Measurements from ENCODE around the gene SNAP29.
"Not testable (repeated sequence)": the region's sequence is repeated elsewhere in the genome, so short reads cannot be mapped to it uniquely, and the experiment has no call there.

Gene SNAP29

DNA sequence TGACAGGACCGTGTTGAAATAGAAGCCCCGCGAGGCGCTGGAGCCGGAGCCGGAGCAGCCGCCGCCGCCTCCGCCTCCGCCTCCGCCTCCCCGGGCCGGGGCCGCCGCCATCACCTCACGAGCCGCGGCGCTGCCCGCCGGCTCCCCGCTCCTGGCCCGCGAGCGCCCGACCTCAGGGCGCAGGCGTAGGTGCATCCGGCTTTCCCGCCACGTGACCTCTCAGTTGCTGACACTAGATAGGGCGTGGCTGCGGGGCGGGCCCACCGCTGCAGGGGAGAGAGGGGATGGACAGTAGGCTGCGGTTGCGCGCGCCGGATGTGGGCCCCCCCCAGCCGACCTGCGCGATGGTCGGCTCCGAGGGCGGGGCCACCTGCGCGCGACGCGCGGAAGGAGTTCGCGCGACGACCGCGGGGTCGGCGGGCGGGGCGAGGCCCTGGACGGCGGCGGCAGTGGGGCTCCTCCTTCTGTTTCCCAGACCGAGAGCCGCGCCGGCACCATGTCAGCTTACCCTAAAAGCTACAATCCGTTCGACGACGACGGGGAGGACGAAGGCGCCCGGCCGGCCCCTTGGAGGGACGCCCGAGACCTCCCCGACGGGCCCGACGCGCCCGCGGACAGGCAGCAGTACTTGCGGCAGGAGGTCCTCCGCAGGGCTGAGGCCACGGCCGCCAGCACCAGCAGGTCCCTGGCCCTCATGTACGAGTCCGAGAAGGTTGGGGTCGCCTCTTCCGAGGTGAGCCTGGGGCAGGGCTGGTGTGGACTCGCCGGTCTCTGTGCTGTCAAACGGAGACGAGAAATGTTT is at the start of gene SNAP29, which contains the start of gene PI4KA:
TSS of gene SNAP29 (plus strand) at position 393 of the 802 bp plus-strand sequence. CDS start at position 497, 104 bp downstream.
TSS of gene PI4KA (minus strand) at position 197 of the 802 bp plus-strand sequence. CDS start at position 111, 86 bp downstream.
- peak; percentile 95 for DNase-seq

DNA sequence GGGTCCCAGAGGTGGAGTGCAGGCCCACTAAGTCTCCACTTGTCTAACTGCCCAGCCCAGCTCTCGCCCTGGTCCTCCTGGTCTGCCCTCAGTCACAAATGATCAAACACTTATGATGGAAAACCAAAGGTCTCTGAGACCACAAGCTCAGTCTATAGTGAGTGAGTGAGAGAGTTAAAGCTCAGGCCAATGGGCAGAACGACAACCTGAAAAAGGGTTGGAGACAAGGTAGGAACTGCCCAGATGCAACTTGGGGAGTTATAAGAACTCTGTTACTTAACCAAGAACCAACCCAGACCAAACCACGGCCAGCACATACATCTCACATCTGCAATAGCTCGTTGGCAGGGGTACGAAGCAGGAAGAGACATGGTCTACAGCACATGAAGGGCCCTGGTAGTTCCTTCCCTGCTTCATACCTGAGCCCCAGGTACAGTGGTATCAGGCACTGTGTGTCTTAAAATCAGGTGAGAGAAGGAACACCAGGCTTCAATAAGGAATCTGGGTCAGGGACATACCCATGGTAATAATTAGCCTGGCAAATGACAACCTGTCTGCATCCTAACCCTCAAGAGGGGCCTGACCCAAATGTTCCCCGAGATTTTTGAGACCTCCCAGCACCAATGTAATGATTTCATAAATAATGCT is 49.1 kb upstream of the SNAP29 start:
- DNase-seq: no peak

DNA sequence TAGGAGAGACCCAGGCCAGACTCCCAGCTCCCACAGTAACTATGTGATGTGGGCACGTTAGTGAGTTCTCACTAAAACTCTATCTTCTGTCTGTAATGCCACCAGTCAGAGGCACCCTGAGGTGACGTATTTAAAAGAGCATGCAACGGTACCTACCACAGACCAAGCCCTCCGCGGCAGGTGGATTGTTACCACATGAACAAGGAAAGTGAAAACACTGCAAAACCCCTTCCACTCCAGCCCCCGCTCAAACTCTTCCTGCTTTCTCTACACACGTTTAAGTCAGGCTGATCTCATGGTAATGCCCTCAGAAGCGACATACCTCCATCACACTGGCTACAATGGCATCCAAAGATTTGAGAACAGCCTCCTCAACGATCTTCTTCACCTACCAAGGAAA is 48.2 kb upstream of the SNAP29 start:
- DNase-seq: no peak

DNA sequence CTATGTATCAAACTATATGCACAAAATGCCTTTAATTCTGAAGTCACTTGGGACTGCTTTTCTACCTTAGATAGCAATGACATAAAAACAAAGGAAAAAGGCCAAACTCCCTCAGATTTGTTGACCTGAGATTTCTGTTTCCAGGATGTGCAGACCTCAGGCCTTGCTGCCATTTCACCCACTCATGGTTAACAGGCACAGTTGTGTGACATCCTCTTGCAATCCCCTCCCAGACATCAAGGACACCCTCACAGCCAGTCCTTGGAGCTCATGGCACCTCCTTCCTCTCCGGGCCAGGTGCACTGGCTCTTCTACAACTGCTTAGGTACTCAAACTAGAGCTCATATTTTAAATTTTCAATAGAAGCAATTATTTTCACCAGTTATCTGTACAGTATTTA is 47.6 kb upstream of the SNAP29 start:
- DNase-seq: no peak

DNA sequence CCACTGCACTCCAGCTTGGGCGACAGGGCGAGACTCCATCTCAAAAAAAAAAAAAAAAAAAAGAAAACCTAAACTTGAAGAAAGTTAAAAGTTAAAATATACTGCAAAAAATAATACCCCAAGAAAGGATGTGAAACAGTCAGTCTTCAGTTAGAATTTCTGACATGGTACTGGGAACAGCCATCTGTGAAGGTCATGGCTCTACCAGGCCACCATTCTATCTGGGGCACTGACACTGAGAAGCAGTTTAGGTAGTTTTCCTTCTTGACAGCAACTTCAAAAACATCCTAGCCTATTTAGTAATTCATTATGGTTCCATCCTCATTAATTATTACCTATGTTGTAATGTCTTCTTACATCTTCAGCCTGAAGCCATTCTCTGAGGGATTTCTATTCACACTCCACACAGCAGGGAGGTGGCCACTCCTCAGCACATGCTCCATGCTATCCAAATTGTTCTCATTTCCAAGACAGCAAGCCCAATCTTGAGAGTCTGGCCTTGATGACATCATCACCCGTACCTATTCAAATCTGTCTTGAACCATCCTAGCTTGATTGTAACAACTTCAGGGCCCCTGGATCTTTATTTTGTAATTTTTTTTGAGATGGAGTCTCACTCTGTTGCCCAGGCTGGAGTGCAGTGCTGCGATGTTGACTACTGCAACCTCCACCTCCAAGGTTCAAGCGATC is 46.7 kb upstream of the SNAP29 start:
- no peak for DNase-seq

DNA sequence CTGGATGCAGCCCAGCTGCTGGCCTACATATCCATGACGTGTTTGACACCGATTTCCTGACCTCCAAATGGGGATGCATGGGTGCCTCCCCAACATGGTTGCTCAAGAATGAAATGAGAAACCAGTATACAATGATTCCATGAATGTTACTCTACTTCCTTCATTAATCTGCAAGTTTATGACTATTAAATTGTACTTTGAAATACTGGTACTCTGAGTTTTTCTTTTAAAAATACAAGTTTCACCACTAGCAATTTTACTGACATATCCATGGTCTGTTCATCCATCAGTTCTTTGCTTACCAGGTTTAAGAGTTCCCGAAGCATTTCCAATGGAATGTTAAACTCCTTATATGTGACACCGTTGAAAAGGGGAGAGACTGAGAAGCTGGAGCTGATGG is 45.8 kb upstream of the SNAP29 start:
- DNase-seq: no peak

DNA sequence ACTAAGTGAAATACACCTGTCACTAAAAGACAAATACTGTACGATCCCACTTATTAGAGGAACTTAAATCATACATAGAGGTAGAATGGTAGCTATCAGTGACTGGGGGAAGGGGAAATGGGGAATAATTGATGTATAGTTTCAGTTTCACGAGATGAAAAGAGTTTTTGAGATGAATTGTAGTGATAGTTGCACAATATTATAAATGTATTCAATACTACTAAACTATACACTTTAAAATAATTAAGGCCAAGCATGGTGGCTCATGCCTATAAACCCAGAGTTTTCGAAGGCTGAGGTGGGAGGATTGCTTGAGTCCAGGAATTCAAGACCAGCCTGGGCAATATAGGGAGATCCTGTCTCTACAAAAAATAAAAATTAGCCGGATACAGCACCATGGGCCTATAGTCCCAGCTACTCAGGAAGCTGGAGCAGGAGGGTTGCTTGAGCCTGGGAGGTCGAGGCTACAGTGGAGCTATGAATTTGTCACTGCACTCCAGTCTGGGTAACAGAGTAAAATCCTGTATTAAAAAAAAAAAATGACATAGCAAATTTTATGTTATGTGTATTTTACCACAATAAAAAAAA is 44.5 kb upstream of the SNAP29 start:
- no peak for DNase-seq

DNA sequence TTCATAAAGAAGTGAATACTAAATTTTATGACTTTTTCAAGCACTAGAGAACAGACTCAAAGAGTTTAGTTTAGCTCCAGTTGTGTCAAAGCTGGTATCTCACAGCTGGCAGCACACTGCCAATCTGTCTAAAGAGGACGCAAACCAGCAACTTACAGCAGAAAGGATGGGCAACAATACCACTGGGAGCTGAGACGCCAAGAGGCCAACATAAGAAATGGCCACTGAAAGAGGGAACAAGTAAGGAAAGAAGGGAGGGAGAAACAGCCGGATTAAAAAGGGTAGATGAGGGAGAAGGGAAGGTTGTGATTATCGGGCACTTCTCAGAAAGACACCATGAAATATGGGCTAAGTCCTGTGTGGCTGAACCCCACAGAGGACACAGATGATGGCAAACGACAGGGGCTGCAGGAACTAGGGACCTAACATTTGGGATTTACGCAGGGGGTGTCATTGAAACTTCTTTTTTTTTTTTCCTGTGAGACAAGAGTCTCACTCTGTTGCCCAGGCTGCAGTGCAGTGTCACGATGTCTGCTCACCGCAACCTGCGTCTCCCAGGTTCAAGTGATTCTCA is 43.2 kb upstream of the SNAP29 start:
- DNase-seq: no peak

DNA sequence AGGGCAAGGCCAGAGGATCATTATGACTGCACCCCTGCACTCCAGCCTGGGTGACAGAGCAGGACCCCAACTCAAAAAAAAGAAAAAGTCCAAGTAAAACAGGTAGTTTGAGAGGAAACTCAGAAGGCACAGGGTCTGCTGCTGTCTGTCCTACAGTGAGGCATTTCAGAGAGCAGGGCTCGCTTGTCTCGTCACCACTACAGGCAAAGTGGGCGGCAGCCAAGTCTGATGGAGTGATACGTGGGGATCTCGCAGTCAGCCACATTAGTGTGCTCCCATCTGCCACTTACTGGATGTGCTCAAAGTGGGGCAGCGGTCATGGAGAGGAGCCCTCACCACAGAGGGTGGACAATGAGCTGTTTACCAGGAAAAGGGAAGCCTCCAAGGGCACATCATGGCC is 42.2 kb upstream of the SNAP29 start:
- no peak for DNase-seq

DNA sequence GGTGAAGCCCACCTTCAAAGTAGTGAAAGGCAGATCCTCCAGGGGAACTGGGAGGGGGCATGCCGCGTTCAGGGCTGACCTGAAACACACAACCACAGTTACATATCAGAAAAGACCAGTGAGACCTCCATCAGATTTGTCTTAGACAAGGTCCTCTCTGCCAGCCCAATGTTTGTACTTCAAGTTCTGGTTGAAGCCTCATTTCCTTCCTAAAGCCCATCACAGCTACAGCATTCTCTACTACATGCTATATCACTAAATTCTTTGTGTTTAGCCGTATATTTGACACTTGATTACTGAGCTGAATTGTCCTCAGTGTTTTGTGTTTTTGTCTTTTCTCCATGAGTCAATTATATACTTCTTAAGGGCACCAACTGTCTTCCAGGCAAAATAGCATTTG is 40.3 kb upstream of the SNAP29 start:
- DNase-seq: no peak

DNA sequence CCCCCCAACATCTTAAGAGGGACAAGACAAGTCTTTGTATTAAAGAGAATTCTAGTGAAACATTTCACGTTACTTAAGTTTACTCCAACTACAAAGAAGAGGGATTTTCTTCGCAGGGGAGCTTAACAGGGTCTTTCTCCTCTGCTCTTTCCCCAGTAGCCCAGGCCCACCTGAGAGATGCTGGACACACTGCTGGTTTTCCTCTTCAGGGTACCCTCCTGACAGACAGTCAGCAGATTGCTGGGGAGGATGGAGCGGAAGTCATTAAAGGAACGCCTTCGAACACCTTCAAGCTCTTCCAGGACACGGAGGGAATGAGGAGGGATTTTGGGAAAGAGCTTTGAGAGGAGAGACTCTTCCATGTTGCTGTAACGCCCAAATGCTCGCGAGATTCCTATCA is 39.3 kb upstream of the SNAP29 start:
- no peak for DNase-seq

DNA sequence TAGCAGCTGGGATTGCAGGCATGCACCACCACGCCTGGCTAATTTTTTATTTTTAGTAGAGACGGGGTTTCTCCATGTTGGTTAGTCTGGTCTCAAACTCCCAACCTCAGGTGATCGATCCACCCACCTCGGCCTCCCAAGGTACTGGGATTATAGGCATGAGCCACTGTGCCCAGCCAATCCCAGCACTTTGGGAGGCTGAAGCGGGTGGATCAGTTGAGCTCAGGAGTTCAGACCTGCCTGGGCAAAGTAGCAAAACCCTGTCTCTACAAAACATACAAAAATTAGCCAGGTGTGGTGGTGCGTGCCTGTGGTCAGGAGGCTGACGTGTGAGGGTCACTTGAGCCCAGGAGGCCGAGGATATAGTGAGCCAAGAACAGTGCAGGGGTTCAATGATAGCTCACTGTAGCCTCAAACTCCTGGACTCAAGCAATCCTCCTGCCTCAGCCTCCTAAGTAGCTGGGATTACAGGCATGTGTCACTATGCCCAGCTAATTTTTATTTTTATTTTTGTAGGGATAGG is 37.0 kb upstream of the SNAP29 start:
- DNase-seq: not testable (repeated sequence)

DNA sequence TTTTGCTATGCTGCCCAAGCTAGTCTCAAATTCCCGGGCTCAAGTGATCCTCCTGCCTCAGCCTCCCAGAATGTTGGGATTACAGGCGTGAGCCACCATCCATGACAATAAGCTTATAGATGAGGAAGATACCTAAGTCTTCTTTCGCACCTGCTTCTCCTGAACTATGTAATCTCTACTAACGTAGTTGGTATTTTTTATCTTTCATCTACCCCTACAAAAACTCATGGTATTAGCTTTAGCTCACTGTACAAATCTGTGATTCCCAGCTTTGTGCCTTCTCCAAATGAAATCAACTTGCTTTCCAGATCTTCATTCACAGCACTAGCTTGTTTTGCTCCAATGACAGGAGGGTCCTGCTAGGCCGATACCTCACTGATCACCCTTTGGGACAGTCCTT is 36.6 kb upstream of the SNAP29 start:
- DNase-seq: no peak

DNA sequence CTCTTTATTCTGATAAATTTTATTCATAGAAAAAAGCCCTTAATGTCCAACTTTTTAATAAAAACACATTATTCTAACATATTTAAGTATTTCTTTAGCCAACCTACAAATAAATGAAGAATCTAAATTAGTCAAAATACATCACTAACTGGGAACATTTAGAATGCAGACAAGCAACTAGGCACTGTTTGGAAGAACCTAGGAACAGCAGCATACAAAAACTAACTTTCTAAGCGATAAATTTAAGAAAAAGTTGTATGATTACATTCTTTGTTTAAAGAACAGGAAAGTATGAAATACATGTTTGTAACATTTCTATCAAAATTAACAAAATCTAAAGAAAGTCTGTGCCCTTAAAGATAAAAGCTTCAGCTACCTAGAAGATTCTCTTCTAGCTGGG is 35.5 kb upstream of the SNAP29 start:
- DNase-seq: no peak

DNA sequence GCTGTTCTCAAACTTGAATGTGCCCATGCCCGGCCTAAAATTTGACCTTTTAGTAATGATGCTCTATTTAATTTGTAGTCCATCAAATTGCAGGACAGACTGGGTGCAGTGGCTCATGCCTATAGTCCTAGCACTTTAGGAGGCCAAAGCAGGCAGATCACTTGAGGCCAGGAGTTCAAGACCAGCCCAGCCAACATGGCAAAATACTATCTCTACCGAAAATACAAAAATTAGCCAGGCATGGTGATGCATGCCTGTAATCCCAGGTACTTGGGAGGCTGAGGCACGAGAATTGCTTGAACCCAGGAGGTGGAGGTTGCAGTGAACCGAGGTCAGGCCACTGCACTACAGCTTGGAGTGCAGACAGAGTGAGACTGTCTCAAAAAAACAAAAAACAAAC is 33.6 kb upstream of the SNAP29 start:
- DNase-seq: not testable (repeated sequence)

DNA sequence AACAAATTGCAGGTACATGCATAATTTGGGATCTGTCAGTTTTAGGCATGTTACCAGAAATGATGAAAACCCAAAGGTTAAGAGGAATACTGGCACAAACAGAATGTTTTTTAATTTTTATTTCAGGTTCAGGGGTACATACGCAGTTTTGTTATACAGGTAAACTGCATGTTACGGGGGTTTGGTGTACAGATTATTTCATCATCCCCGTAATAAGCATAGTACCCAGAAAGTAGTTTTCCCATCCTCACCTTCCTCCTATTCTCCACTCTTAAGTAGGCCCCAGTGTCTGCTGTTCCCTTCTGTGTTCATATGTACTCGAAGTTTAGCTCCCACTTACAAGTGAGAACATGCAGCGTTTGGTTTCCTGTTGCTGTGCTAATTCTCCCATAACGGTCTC is 33.2 kb upstream of the SNAP29 start:
- no peak for DNase-seq

DNA sequence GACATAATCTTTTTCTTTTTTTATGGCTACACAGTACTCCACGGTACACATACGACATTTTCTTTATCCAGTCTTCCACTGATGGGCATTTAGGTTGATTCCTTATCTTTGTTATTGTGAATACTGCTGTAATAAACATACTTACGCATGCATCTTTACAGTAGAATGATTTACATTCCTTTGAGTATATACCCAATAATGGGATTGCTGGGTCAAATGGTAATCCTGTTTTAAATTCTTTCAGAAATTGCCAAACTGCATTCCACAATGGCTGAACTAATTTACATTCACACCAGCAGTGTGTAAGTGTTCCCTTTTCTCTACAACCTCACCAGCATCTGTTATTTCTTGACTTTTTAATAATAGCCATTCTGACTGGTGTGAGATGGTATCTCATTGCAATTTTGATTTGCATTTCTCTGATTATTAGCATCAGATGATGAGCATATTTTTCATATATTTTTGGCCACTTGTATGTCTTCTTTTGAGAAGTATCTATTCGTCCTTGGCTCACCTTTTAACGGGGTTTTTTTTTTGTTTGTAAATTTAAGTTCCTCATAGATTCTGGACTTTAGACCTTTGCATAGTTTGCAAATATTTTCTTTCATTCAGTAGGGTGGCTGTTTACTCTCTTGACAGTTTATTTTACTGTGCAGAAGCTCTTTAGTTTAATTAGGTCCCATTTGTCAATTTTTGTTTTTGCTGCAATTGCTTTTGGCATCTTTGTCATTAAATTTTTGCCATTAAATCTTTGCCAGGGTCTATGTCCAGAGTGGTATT is 32.2 kb upstream of the SNAP29 start:
- DNase-seq: not testable (repeated sequence)

DNA sequence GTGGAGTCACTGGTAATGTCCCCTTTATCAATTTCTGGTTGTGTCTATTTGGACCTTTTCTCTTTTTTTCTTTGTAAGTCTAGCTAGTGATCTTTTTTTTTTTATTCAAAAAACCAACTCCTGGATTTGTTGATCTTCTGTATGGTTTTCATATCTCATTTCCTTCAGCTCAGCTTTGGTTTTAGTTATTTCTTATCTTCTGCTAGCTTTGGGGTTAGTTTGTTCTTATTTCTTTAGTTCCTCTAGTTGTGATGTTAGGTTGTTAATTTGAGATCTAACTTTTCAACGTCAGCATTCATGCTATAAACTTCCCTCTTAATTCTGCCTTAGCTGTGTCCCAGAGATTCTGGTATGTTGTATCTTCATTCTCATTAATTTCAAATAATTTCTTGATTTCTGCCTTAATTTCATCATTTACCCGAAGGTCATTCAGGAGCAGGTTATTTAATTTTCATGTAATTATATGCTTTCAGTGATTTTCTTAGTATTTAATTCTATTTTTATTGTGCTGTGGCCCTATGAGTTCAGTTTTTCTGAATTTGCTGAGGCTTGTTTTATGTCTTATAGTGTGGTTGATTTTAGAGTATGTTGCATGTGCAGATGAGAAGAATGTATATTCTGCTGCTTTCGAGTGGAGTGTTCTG is 29.2 kb upstream of the SNAP29 start:
- no peak for DNase-seq

DNA sequence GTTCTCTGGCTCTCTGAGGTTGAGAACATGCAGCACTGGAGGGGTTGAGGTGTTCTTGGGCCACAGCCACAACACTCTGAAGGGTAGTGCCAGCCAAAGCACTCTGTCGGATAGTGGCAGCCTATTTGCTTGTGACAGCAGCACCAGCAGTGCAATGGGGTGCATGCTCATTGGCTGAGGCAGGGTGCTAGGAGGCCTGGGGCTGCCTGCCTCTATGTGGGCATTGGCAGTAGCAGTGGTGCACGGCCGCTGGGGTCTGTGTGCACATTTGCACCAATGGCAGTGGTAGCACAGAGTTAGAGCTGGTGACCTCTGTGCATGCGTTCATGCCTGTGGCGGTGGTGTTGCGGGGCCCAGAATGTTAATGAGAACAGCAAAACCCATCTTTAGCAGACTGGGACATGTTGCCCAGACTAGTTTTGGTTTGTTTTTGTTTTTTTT is 25.6 kb upstream of the SNAP29 start:
- no peak for DNase-seq

DNA sequence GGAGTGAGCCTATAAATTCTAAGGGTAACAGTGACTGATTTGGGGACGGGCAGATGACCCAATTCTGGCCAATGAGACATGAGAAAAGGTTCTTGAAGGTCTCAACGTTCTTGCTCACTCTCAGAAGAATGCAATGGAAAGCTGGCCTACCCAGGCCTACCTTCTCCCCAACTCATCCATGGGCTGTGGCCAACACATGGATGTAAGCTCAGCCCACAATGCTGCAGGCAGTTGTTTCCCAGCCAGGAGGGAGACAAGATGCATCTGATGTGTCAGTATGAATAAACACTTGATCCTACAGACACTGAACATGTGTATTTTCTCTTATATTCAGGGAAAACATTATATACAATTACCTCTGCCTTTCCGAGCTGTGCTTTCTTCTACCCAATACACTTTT is 24.6 kb upstream of the SNAP29 start:
- DNase-seq: no peak

DNA sequence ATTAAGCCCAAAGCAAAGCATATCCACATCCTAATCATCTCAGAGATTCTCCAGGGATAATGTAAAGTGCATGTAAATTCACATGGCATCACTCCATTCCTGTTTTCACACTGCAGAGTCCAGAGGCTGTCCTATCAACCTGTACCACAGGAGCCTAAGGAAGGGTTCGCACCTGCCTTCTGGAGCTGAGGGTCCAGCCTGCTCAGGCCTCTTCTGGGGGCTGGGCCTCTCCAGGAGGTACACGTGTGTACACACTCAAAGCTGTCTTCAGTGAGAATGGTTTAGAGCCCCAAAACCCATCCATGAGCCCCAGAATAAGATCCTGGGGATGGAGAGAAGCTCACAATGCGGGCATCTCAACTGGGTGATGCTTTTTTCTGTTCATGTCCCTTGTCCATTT is 24.1 kb upstream of the SNAP29 start:
- DNase-seq: no peak
